Smooth muscle cell (in vitro differentiated cells): ENCODE data around the gene RAP1A. TPM values are rescaled to one million over a fixed set of nuclear protein-coding genes. Genes with fewer than 3 reads are reported as not detected.
A peak's percentile ranks its signal among the peaks of the same experiment; 100 is the strongest.

Experiments used
- DNase-seq: peaks from one replicate; lab custom pipeline; 2025; ENCODE audit not compliant: unreplicated experiment; lab: John Stamatoyannopoulos, UW
- H2AFZ ChIP-seq: fragments of 200-600 bp; sonication (generic); 2 replicates; pipeline ENCODE4 v1.6.0; 2016; ENCODE audit warnings: antibody characterized with exemption, low read depth, mild to moderate bottlenecking
- H3F3A ChIP-seq: fragments of 200-600 bp; sonication (generic); 2 replicates; pipeline ENCODE4 v1.6.0; 2017; ENCODE audit warnings: antibody characterized with exemption, low read depth
- H3K27ac ChIP-seq: fragments of 200-600 bp; sonication (generic); 2 replicates; pipeline ENCODE4 v1.5.1; 2016; ENCODE audit warnings: low read depth, mild to moderate bottlenecking
- H3K27me3 ChIP-seq: fragments of 200-600 bp; sonication (generic); 2 replicates; pipeline ENCODE4 v1.6.1; 2016; ENCODE audit warnings: low read depth, mild to moderate bottlenecking
- H3K36me3 ChIP-seq: fragments of 200-600 bp; sonication (generic); 2 replicates; pipeline ENCODE4 v1.5.1; 2016; ENCODE audit warnings: low read depth
- H3K4me1 ChIP-seq: fragments of 200-600 bp; sonication (generic); 2 replicates; pipeline ENCODE4 v1.5.1; 2016; ENCODE audit warnings: low read depth
- H3K4me2 ChIP-seq: fragments of 200-600 bp; sonication (generic); 2 replicates; pipeline ENCODE4 v1.6.0; 2016; ENCODE audit warnings: mild to moderate bottlenecking
- H3K4me3 ChIP-seq: fragments of 200-600 bp; sonication (generic); 2 replicates; pipeline ENCODE4 v1.5.1; 2016; ENCODE audit warnings: mild to moderate bottlenecking
- H3K79me2 ChIP-seq: fragments of 200-600 bp; sonication (generic); 2 replicates; pipeline ENCODE4 v1.6.0; 2016; ENCODE audit warnings: low read depth, mild to moderate bottlenecking
- H3K9ac ChIP-seq: fragments of 200-600 bp; sonication (generic); 2 replicates; pipeline ENCODE4 v1.6.0; 2016; ENCODE audit warnings: low read depth
- H3K9me3 ChIP-seq: fragments of 200-600 bp; sonication (generic); replicated peaks from 2 replicates; pipeline ENCODE4 v1.5.1; 2016; ENCODE audit warnings: low read depth
- H4K20me1 ChIP-seq: fragments of 200-600 bp; sonication (generic); 2 replicates; pipeline ENCODE4 v1.6.0; 2016; ENCODE audit warnings: low read depth
- CTCF ChIP-seq: fragments of 200-600 bp; sonication (generic); IDR thresholded peaks from 2 replicates; pipeline ENCODE4 v1.5.1; 2017; ENCODE audit warnings: borderline replicate concordance, mild to moderate bottlenecking, antibody characterized with exemption; ENCODE audit not compliant: insufficient read depth, poor library complexity, severe bottlenecking
- WGBS: methylation state at CpG from one replicate; pipeline ENCODE4 v1.1.7; 2016; ENCODE audit warnings: low lambda C conversion rate; 5-methylcytosine and 5-hydroxymethylcytosine counted together
- polyA plus RNA-seq: library from polyadenylated mRNA; unstranded; fragments of >200 nt; fragmentation: Nextera tagmentation; extraction: Ambion mirVana; gene quantifications from 2 replicates; pipeline ENCODE4 v1.2.1, GENCODE V29; 2016
- total RNA-seq: library from RNA; depleted of rRNA; stranded (reverse); fragments of >200 nt; gene quantifications from 2 replicates; pipeline ENCODE4 v1.2.3, GENCODE V29; 2014

The RAP1A gene
- total and polyA plus RNA-seq, 2 experiments from 2014 or later = 36.8 to 64.9 TPM

GRCh38 chr1:111696330-111696729 lies 76.7 kb downstream of the RAP1A start:
- H3K4me2 ChIP-seq = no peak overlapping the region
- H3K9me3 ChIP-seq = no peaks in the 10 kb centered on the region
- H3K79me2 ChIP-seq = peaks cover 15% of the 10 kb centered on the region
- H3K36me3 ChIP-seq = peaks cover 15% of the 10 kb centered on the region
- no peak overlapping the region for H2AFZ ChIP-seq
- no peaks in the 10 kb centered on the region for H3K27me3 ChIP-seq
- H4K20me1 ChIP-seq = peaks cover 39% of the 10 kb centered on the region
- TF ChIP-seq CTCF = no peak
- H3K27ac ChIP-seq = no peak overlapping the region
- no peak overlapping the region for H3K9ac ChIP-seq
- DNase-seq = no peak
- H3F3A ChIP-seq = no peaks in the 10 kb centered on the region
- no peaks in the 10 kb centered on the region for H3K4me1 ChIP-seq
- no peak overlapping the region for H3K4me3 ChIP-seq

- Histone ChIP-seq H2AFZ (no peak overlapping the region), H3K4me1 (no peaks in the 10 kb centered on the region), H4K20me1 (peaks cover 13% of the 10 kb centered on the region), H3K36me3 (peaks cover 15% of the 10 kb centered on the region), H3K4me2 (no peak overlapping the region), H3F3A (peaks cover 2% of the 10 kb centered on the region), H3K4me3 (no peak overlapping the region), H3K9me3 (no peaks in the 10 kb centered on the region), H3K27ac (no peak overlapping the region), H3K27me3 (no peaks in the 10 kb centered on the region), H3K79me2 (peaks cover 3% of the 10 kb centered on the region), H3K9ac (no peak overlapping the region)
- no peak for DNase-seq
- no peak for TF ChIP-seq CTCF
These were observed 79.7 kb downstream of the RAP1A start for GRCh38 chr1:111699268-111699667.

- Histone ChIP-seq H2AFZ (no peak overlapping the region), H3K9ac (no peak overlapping the region), H3K36me3 (peaks cover 13% of the 10 kb centered on the region), H3K4me1 (no peaks in the 10 kb centered on the region), H3F3A (peaks cover 13% of the 10 kb centered on the region), H3K27ac (no peak overlapping the region), H3K9me3 (no peaks in the 10 kb centered on the region), H3K27me3 (no peaks in the 10 kb centered on the region), H3K4me3 (no peak overlapping the region), H3K4me2 (no peak overlapping the region), H3K79me2 (peaks cover 3% of the 10 kb centered on the region), H4K20me1 (peaks cover 3% of the 10 kb centered on the region)
- TF ChIP-seq CTCF = no peak
- 100% methylated on average over 5 of the region's 5 CpGs for WGBS
- no peak for DNase-seq
These were observed 83.0 kb downstream of the RAP1A start for GRCh38 chr1:111702504-111703050.

- Histone ChIP-seq H3F3A (peaks cover 19% of the 10 kb centered on the region), H3K79me2 (no peaks in the 10 kb centered on the region), H3K4me2 (no peak overlapping the region), H3K4me1 (no peaks in the 10 kb centered on the region), H3K27ac (peak overlapping the region; percentile 84), H2AFZ (no peak overlapping the region), H3K9me3 (no peaks in the 10 kb centered on the region), H3K4me3 (no peak overlapping the region), H3K9ac (no peak overlapping the region), H3K36me3 (peaks cover 9% of the 10 kb centered on the region), H4K20me1 (no peaks in the 10 kb centered on the region), H3K27me3 (no peaks in the 10 kb centered on the region)
- no peak for DNase-seq
- no peak for TF ChIP-seq CTCF
- WGBS = 97% methylated on average over 2 of the region's 2 CpGs
These were observed 84.7 kb downstream of the RAP1A start for GRCh38 chr1:111704240-111704639.
